Measurements from ENCODE around the gene SLC26A8. TPM values are rescaled to one million over a fixed set of nuclear protein-coding genes. Genes with fewer than 3 reads are reported as not detected.
"Not testable (repeated sequence)": the region's sequence is repeated elsewhere in the genome, so short reads cannot be mapped to it uniquely, and the experiment has no call there.

Gene SLC26A8
- total RNA-seq, 2 donors from 2014 or later, result 0.06 TPM; not detected in 1

GRCh38 chr6:36027501-36028087, 3.2 kb upstream of the SLC26A8 start, which contains the start of gene MAPK14:
TSS of gene MAPK14 (plus strand) at chr6:36027808. CDS start at chr6:36028158, 350 bp downstream.
- DNase-seq (peak; percentile 99), ATAC-seq (peak; percentile 92 to 95)
- intact Hi-C loops (cut with DNase I), result loop anchor here (1.0 to 10.0 kb wide), 4 partner anchors 67 to 170 kb away; partner anchors contain the start of gene BRPF3 (in 2 of the 2)

GRCh38 chr6:36025932-36026327, 1.5 kb upstream of the SLC26A8 start:
- no peak for ATAC-seq

GRCh38 chr6:36025260-36025931, 955 bp upstream of the SLC26A8 start:
- no peak for ATAC-seq
- DNase-seq, result no peak
- intact Hi-C loops (cut with DNase I), result loop anchor here (5.0 to 10.0 kb wide), 2 partner anchors 169 to 172 kb away; partner anchors contain the start of gene BRPF3 (in 2 of the 2)

More at GRCh38 chr6:36025932-36026327, 1.5 kb upstream of the SLC26A8 start:
- DNase-seq, result no peak
- intact Hi-C loops (cut with DNase I), result loop anchor here (2.0 to 10.0 kb wide), 3 partner anchors 69 to 171 kb away; partner anchors contain the start of gene BRPF3 (in 2 of the 2)

- intact Hi-C loops (cut with DNase I), result loop anchor here in 1 of 2 donors (10.0 kb wide), 1 partner anchor 175 kb away; the partner anchor contains the start of gene BRPF3
- no peak for ATAC-seq
- DNase-seq, result no peak
Observed at GRCh38 chr6:36020154-36020553, 4.3 kb downstream of the SLC26A8 start.

- no peak for DNase-seq
- intact Hi-C loops (cut with DNase I), result no loop called here
- no peak for ATAC-seq
Observed at GRCh38 chr6:36019167-36019566, 5.3 kb downstream of the SLC26A8 start.

GRCh38 chr6:36018339-36018738, 6.1 kb downstream of the SLC26A8 start:
- intact Hi-C loops (cut with DNase I), result no loop called here
- DNase-seq (no peak), ATAC-seq (no peak)

- no peak for ATAC-seq
- intact Hi-C loops (cut with DNase I), result no loop called here
- DNase-seq, result no peak
Observed at GRCh38 chr6:36015666-36016065, 8.8 kb downstream of the SLC26A8 start.

- no peak for ATAC-seq
- intact Hi-C loops (cut with DNase I), result no loop called here
- no peak for DNase-seq
Observed at GRCh38 chr6:36000451-36000850, 24.0 kb downstream of the SLC26A8 start.

GRCh38 chr6:35993150-35993549, 31.3 kb downstream of the SLC26A8 start:
- intact Hi-C loops (cut with DNase I), result no loop called here
- no peak for ATAC-seq
- no peak for DNase-seq

- intact Hi-C loops (cut with DNase I), result not testable (repeated sequence)
Observed at GRCh38 chr6:35988047-35988446, 36.4 kb downstream of the SLC26A8 start.

GRCh38 chr6:35984701-35985100, 39.7 kb downstream of the SLC26A8 start:
- DNase-seq (no peak), ATAC-seq (no peak)
- intact Hi-C loops (cut with DNase I), result no loop called here

More at GRCh38 chr6:35988047-35988446, 36.4 kb downstream of the SLC26A8 start:
- not testable (repeated sequence) for DNase-seq, ATAC-seq

GRCh38 chr6:35980991-35981645, 43.3 kb downstream of the SLC26A8 start:
- ATAC-seq (no peak), DNase-seq (no peak)
- intact Hi-C loops (cut with DNase I), result no loop called here

- DNase-seq; intact Hi-C loops (cut with DNase I); ATAC-seq: not testable (repeated sequence)
Observed at GRCh38 chr6:35980126-35980525, 44.3 kb downstream of the SLC26A8 start.

GRCh38 chr6:35977308-35977707, 47.1 kb downstream of the SLC26A8 start:
- no peak for DNase-seq
- no peak for ATAC-seq

GRCh38 chr6:35973670-35974222, 50.7 kb downstream of the SLC26A8 start:
- DNase-seq (no peak), ATAC-seq (peak in 1 of 2 donors; percentile 23)
- intact Hi-C loops (cut with DNase I), result no loop called here

More at GRCh38 chr6:35977308-35977707, 47.1 kb downstream of the SLC26A8 start:
- intact Hi-C loops (cut with DNase I), result no loop called here

- intact Hi-C loops (cut with DNase I), result no loop called here
- ATAC-seq (peak in 1 of 2 donors; percentile 34), DNase-seq (no peak)
Observed at GRCh38 chr6:35972471-35973367, 51.7 kb downstream of the SLC26A8 start.

GRCh38 chr6:35970181-35970580, 54.3 kb downstream of the SLC26A8 start:
- ATAC-seq, result no peak
- intact Hi-C loops (cut with DNase I), result no loop called here
- DNase-seq, result no peak

GRCh38 chr6:35969646-35970045, 54.8 kb downstream of the SLC26A8 start:
- DNase-seq (no peak), ATAC-seq (no peak)
- intact Hi-C loops (cut with DNase I), result no loop called here

Data from left cardiac atrium (tissue), 4 donors.